ENCODE results near the gene MYO18A.
"Not testable (repeated sequence)": the region's sequence is repeated elsewhere in the genome, so short reads cannot be mapped to it uniquely, and the experiment has no call there.

MYO18A gene

DNA sequence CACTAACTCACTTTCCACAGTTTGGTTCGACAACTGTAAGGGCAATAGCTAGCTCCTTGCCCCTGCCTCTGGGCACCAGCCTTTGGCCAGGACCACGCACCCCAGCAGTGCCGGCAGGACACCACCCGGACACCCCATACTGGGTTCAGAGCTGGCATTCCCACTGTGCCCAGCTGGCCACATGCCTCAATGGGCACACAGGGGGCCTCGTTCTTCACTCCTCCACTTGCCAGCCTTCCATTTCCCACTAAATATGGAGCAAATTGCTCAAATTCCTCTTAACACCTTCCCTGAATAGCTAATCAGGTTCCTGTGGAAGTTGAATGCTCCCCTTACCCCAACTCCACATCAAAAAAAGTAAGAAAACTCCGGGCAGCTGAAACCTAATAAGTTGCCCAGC lies 84.8 kb downstream of the MYO18A start:
- DNase-seq: no peak

DNA sequence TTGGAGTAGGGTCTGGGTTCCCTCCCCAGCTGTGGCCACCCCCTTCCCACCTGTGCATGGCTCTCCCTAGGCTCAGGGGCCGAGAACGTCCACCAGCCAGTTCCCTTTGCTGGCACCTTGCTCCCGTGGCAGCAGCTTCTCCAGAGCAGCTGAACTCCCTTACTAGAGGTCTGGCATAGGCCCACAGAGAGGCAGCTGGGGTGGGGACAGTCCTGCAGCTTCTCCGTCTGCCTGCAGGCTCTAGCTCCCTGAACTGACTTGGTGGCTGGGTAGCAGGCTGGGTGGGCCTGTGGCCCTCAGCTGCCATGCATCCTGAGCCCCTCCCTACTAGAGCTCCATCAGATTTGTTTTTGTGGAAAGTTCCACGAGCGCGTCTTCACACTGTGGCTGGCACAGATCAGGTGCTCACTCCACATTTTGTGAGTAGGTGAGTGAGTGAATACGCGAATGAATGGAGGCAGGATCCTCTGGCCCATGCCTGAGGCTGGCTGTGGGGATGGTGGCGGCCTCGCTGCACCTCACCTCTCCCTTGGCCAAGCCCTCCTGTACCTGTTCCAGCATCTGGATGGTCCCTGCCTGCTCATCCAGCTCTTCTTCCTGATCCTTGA lies 86.0 kb downstream of the MYO18A start:
- DNase-seq: no peak

DNA sequence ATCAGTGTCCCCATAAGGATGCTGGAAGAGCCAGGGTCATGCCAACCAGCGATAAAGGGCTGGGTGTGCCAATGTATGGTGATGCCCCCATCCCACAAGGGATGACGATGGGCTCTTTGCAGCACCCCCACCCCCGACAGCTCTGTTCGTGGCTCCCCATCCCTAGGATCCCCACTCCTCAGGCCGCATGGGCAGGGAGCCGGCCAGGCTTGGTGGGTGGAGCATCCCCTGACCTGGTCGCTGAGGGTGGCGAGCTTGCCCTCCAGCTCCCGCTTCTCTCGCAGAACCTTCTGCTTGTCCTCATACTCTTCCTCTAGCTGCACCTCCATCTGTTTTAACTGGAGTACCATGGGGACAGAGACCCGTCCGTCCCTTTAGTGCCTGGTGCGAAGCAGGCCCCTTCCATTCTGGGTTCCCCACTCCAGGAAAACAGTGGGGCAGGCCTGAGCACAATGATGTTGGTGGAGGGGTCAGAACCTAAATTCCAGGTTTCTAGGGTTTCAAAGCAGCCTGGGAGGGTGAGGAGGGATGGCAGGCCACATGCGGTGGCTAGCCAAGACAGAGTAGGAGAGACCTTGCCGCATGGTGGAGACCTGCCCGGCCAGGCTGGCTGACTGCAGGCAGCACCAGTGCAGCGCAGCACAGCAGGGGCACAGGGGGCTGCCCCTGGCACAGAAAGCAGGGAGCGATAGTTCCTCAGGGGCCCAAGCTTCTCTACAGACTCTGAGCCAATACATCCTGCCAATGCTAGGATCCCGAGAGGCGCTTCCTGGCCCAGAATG lies 86.9 kb downstream of the MYO18A start:
- DNase-seq: no peak

DNA sequence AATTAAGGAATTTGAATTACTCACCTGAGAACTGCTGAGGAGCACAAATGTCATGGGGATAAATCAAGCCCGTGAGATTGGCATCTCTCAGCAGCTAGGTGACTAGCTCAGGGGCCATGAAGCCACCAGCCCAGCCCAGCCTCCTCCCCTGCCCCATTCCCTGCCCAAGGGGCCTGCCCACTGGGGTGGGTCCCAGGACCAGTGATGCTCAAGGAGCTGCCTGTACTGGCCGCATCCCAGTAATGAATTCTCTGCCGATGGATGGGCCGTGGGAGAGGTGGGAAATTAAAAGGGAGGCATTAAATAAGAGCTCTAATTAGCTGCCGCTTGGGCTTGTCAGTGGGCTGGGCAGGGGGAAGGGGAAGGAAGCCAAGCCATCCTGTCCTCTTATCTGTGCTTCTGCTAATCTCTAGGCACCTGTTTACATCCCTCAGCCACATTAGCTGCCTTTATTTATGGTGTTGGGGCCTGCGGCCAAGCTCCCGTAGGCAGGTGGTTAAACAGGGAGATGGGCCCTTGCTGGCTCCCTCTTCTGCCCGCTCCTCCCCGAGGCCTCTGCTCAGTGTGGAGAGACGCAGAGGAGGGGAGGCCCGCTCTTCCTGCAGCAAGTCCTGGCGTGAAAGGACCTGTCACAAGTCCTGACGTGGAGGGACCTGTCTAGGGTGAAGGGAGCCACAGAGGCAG lies 88.5 kb downstream of the MYO18A start:
- DNase-seq: no peak

DNA sequence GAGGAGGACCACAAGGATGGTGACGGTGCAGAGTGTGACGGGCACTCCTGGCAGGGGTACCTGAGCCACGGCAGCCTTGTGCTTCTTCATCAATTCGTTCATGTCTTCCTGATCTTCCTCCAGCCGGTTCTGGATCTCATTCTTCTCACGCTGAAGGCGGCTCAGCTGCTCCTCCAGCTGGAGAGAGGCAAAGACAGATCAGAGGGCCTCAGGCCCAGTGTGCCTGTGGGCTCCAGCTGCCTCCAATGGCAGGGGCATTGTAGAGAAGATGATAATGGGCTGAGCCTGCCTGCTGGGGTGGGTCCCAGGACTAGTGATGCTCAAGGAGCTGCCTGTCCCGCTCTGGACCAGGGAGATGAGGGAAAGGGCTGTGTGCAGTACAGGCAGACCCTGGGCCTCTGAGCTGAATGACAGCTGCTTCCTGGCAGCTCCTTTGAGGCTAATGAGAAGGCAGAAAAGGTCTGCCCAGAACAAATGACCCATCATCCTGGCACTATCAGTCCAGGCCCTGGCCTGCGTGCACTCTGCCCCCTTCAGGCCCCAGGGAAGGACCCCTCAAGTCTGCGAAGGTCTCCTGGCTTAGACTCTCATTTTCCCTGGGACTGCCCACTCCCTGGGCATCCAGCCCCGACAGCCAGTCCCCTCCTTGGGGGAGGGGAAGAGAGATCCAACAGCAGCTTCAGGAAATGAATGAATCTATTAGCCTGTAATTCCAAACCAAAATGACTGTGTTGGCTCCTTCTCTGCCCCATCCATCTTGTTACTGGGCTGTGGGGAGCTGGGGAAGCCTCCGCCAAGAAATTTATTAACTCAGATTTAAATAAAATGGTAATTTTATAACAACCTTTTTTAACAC lies 89.2 kb downstream of the MYO18A start:
- DNase-seq: no peak

DNA sequence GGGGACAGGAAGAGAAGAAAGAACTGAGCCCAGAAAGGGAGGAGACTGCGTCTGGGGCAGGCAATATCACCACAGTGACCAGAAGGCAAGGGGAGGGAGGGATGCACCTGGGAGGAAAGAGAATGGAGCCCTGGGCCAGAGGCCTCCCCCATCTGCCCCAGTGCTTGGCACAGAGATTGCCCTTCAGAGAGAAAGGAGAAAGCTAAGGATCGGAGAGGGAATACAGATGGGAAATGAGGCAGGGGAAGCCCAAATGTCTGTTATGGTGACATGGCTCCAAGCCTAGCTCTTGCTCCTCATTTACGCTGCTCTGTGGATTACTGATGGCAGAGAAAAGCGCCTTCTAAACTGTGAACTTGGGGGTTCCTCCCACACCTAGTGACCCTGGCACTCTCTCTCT lies 90.1 kb downstream of the MYO18A start:
- no peak for DNase-seq

DNA sequence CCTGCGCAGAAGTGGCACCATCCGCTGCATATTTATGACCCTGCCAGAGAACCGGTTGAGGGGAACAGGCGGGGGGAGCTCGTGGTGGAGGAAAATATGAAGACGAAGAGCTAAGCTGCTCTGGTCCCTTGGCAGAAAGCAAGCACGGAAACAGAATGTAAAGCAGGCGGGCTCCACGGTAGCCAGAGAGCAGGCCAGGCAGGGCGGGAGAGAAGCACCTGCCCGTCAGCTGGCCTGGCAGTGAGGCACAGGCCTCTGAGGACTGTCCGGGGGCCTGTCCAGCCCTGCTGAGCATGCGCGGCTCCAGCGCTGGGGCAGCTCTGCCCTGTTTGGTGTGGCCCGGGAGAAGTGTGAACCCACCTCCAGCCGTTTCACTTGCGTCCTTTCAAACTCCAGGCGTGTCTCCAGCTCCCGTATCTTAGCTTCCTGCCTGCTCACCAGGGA lies 90.6 kb downstream of the MYO18A start:
- no peak for DNase-seq

DNA sequence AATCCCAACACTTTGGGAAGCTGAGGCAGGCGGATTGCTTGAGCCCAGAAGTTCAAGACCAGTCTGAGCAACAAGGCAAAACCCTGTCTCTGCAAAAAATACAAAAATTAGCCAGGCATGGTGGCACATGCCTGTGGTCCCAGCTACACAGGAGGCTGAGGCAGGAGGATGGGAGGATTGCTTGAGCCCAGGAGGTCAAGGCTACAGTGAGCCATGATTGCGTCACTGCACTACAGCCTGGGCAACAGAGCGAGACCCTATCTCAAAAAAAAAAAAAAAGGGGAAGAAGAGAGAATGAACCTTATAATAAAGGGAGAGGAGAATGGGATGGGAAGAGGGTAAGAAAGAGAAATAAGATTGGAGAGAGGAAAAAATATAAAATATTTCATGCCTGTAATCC lies 91.4 kb downstream of the MYO18A start:
- not testable (repeated sequence) for DNase-seq

DNA sequence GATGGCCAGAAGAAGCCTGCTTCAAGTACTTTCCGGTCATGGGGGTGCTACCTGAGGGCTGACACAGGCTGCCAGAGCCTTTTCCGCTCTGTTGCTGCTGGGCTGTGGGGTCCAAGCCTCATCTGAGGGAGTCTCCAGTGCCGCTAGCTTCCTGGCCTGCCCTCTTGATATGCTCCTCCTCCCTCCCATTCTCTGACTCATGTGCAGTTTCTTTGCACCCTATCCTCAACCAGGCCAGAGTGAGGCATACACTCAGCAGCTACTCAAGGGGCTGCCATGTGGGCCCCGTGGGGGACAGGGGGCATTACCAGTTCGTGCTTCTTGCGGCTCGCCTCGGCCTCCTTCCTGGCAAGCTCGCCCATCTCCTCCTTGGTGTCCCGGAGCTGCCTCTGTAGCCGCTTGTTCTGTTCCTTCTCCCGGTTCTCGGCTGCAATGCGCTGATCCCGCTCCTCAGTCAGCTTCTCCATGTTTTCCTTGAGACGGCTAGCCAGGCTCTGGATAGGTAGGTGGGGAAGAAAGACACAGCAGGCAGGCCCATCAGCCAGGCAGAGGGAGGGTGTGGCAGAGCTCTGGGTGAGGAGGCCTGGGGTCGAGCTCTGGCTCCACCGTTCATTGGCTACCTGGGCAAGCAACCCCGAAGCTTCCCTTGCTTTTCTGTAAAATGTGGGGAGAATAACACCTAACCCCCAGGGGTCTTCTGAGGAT lies 93.4 kb downstream of the MYO18A start:
- no peak for DNase-seq

DNA sequence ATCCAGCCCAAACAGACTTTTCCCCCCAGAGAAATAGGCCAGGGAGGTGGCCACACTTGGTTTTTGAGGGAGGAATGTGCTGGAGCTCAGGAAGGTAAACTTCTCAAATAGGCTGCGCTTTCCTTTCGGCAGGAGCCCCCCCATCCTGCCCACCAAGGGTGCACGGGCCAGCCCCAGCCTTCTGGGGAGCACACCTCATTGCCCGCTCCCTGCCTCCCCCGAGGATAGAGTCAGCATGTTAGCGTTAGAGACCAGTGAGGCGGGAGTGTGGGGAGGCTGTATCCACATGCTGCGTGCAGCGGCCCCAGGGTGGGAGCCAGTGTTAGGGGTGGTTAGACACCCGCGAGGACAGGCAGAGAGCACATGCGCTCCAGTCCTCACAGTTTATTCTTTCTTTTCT lies 95.0 kb downstream of the MYO18A start:
- no peak for DNase-seq

DNA sequence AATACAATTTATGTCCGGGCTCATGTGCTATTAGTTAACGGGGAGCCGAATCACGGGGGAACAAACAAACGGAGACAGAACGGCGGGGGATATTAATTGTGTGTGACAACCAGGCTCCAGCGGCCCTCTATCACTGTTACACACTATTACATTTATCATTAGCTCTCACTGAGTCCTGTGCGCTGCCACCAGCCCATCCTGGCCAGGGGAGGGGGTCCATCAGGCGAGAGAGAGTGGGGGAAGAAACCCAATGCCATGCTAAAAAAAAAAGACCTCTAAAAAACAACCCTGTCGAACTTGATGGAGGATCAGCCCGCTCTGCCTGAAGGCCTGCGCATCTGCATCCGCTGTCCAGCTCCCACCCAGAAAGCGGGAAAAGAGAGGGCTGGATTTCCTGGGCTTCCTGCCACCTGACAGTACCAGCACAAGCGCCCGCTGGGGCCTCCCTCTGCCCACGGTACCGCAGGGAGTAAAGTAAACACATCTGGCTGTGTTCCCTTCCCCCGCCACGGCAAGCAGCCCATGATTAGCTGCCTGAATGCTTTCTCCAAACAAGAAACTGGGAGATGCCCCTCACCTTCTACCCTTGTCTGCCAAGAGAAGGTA lies 95.6 kb downstream of the MYO18A start:
- no peak for DNase-seq

DNA sequence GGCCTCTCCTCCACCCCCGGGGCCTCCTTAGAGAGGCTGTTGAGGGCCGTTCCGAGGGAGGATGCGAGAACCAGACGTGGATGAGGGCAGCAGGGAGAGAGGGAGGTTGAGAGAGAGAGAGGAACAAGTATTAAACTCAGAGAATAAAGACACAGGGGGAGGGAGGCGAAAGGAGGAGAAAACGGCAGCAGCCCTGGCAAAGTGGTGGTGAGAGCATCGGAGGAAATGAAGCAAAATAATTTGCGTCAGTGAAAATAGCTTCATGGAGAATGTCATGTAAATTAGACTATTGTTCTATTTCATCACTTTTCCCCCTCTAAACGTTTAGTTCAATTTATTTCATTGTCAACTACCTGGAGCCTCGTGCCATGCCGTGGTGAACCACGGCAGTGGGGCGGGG lies 99.2 kb downstream of the MYO18A start:
- no peak for DNase-seq

DNA sequence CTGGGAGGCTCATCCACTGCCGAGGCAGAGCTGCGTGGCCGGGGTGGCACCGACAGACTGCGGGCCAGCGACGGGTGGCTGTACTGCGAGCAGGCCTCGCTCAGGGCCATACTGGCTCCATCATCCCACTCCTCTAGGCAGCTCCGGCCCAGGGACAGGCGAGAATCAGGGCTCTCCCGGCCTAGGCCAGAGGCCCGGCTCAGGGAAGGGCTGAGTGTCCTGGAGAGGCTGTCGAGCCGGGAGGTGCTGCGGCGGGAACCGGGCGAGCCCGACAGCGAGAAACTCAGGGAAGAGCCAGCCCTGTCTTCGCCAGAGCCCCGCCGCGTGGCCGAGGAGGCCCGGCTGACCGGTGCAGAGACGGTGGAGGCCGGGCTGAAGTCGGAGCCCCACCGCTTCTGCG lies 99.9 kb downstream of the MYO18A start:
- DNase-seq: no peak

DNA sequence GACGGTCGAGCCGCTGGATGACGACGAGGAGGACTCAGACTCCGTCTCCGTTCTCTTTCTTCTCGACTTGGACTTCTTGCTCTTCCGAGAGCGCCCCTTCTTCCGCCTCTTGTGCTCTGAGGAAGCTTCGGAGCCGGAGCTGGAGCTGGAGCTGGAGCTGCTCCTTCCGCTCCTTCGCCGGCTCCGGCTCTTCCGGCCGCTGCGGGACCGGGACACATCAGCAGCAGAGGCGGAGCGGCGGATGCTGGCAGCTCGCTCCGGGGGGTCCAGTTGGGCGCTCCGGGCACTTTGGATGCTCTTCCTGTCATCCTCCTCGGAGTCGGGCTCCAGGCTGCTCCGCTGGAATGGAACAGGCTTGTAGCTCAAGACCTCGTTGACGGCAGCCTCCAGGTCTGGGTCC lies 100.3 kb downstream of the MYO18A start:
- no peak for DNase-seq

DNA sequence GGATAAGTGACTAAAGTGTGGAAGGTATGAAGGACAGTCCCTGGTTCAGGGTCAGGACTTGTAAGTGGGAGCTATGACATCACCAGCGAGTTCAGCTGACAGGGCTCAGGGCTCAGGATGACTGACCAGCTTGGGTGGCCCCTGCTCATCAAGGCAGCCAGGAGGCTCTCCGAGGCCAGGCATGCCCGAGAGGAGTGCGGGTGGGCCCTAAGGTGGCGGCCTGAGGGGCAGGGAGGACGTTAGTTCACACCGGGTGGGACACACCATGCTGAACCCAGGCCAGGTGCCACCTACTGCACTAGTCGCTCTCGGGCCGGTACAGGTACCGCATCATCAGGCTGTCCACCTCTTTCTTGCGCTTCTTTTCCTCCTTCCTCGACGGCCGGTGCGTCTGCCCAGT lies 100.8 kb downstream of the MYO18A start:
- no peak for DNase-seq

DNA sequence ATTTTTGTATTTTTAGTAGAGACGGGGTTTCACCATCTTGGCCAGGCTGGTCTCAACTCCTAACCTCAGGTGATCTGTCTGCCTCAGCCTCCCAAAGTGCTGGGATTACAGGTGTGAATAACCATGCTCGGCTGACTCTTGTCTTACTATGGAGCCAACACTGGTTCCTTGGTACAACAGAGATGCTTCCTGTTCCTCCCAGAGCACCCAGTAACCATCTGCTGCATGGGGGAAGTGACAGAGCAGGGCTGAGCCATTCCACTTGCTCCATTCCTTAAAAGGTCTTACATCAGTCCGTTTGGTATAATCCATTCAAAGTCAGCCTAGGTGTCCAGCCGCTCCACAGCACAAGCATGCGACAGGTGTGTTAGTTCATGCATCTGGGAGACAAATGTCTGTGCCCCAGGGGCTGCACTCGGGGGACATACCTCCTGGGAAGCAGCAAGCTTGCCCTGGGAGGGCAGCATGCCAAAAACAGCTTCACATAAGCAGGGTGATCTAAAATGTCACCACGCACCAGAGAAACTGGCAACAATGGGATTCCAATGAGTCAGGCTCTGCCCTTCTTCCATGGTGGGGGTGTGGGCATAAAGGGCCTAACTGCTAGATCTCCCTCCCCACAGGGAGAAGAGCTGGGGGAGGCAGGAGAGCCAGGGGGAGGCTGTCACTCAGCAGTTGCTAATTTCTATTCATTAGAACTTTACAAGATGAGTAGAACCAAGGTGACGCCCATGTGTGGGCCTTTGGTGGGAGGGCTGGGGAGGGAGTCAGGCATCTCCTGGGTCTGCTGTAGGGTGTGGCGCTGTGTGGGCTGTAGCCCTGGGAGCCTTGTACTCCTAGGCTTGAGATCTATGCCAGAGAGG lies 101.8 kb downstream of the MYO18A start:
- no peak for DNase-seq

DNA sequence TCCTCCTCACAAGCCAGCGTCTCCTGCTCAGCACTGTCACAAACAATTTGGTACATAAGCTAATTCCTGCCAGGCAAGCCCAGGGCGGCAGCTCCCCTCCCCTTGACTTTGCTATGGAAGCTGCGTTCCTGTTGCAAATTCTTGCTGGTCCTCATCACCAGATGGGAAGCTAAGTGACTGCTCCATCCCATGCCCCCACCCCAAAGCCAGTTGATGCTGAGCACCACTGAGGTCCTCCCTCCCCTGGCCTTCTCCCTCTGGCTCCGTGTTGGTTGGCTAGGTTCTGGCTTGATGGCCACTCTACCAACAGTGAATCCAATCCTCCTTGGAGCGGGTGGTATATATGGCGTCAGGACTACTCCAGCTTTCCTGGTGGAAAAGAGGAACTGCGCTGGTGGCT lies 102.9 kb downstream of the MYO18A start:
- no peak for DNase-seq

DNA sequence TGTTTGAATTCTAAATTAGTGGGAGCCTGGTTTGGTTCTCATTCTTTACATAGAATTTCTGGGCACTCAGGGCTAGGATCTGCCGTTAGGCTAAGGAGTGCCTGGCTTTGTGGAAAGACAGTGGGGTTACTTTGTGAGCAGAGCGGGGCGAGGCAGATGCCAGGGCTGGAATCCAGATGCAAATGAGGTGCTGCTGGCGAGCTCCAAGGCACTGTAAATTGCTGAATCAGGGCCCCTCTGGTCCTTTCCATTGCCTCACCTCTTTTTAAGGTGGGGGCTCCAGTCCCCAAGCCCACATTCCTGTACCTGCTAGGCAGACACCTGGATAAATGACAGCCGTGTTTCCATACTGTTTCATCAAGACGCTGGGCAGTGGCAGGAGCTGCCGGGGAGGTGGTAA lies 103.5 kb downstream of the MYO18A start:
- no peak for DNase-seq

DNA sequence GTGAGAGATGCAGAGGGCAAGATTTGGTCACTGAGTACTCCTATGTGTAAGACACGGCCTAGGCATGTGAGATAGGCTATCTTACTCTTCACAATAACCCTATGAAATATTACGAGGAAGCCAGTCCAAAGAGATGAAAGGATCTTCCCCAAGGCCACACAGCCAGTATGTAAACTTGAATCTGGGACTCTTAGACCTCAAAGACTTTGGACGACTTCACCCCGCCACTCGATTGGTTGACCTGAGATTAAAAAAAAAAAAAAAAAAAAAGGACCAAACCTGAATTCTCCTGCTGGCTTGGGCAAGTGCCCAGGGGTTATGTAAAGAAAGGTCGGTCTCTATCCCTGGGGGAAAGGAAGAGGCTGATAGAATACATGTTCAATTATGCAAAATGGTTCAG lies 104.1 kb downstream of the MYO18A start:
- DNase-seq: no peak

DNA sequence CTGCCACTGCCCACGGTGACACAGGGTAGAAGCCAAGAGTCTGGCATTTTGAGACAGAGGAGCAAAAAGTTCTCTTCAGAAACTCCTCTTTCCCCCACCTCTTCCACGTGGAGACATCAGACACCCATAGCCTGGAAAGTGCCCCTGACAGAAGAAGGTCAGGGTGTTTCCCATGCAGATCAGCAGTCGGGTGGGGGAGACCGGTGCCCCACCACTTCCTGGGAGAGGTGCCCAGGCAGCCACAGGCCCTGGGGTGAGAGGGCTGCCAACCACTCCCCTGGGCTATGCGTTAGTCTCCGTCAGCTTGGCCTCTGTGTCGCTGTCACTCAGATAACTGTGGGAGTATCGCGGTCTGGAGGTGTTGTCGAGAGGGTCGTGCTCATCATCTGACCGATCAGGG lies 105.7 kb downstream of the MYO18A start:
- DNase-seq: no peak

DNA sequence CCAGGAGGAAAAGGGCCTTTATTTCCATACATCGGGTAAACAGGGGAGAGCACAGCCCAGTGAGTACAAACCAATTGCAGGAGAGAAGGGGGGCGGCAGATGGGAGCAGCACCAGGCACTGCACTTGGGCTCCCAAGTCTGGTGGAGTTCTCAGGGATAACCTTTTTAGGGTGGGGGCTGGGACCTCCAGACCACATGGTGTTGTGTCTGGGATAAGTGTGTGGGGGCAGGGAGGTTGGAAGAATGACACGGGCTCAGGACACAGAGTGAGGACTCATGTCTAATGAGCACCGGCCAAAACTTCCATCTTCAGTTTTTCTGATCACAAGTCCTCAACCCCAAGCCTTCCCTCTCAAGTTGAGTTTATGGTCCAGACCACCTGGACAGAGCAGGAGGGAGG lies 106.7 kb downstream of the MYO18A start:
- DNase-seq: no peak
